ENCODE results near the gene FLT3LG. TPM values are rescaled to one million over a fixed set of nuclear protein-coding genes. Genes with fewer than 3 reads are reported as not detected.

The FLT3LG gene
- total RNA-seq, 3 donors from 2014 or later = 3.3 to 14.8 (median 7.8) TPM

DNA sequence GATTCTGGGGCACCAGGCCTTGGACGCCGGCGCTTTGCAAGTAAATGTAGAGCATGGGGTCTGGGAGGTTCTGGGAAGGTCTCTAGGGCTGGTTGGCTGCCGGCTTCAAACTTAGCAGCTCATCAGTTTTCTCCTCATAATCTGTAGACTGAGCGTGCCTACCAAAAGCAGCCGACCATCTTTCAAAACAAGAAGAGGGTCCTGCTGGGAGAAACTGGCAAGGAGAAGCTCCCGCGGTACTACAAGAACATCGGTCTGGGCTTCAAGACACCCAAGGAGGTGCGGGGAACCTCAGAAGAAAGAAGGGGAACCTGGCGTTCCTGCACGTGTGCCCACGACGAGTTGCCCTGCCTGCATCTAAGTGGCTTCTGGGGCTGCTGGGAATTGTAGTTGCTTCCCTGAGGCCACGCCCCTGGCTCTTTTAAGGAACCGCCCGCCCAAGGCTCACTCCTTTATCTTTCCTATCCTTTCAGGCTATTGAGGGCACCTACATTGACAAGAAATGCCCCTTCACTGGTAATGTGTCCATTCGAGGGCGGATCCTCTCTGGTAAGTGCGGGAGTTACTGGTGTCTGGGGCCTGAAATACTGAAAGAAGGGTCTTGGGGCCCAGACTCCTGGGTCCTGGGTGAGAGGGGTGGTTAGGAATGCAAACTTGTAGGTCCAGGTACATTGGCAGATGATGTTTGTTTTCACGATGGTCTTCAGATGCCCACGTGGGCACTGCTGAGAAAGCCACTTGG, 23.2 kb downstream of the FLT3LG start:
- TF ChIP-seq, protein P1, sequence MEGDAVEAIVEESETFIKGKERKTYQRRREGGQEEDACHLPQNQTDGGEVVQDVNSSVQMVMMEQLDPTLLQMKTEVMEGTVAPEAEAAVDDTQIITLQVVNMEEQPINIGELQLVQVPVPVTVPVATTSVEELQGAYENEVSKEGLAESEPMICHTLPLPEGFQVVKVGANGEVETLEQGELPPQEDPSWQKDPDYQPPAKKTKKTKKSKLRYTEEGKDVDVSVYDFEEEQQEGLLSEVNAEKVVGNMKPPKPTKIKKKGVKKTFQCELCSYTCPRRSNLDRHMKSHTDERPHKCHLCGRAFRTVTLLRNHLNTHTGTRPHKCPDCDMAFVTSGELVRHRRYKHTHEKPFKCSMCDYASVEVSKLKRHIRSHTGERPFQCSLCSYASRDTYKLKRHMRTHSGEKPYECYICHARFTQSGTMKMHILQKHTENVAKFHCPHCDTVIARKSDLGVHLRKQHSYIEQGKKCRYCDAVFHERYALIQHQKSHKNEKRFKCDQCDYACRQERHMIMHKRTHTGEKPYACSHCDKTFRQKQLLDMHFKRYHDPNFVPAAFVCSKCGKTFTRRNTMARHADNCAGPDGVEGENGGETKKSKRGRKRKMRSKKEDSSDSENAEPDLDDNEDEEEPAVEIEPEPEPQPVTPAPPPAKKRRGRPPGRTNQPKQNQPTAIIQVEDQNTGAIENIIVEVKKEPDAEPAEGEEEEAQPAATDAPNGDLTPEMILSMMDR (IDR thresholded peaks at IDR 0.05) = no peak
- DNase-seq (peak; percentile 78 to 89 (median 87)), ATAC-seq (peak; percentile 23)
- intact Hi-C loops (cut with DNase I, micrococcal nuclease) = no loop called here
- H3K9me3 ChIP-seq = no peaks in the 10 kb centered on the region
- peaks cover 34% of the 10 kb centered on the region for H3K4me1 ChIP-seq (ENCODE audit: low read depth)
- peaks cover 9% of the 10 kb centered on the region for H3K36me3 ChIP-seq (ENCODE audit: low read depth)
- H3K4me3 ChIP-seq = peak overlapping the region; percentile 83

DNA sequence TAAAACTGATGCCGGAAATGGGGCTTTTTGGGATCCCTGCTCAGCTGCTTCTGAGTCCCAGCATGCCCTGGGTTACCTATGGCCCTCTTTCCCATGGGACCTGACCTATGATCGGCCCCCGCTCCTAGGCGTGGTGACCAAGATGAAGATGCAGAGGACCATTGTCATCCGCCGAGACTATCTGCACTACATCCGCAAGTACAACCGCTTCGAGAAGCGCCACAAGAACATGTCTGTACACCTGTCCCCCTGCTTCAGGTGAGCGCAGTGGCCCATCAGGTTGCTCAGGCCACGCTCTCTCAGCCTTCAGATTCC, 23.7 kb downstream of the FLT3LG start:
- no peaks in the 10 kb centered on the region for H3K9me3 ChIP-seq

DNA sequence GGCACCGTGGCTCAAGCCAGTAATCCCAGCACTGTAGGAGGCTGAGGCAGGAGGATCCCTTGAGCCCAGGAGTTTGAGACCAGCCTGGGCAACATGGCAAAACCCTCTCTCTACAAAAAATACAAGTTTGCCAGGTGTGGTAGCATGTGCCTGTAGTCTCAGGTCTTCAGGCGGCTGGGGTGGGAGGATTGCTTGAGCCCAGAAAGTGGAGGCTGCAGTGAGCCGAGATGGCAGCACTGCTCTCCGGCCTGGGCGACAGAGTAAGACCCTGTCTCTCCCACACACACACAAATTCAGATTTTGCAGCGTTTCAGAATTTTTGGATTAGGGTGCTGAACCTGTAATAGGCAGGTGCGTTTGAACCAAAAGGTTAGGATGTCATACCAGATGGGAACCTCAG, 24.5 kb downstream of the FLT3LG start:
- peaks cover 9% of the 10 kb centered on the region for H3K36me3 ChIP-seq (ENCODE audit: low read depth)
- no peak overlapping the region for H3K4me3 ChIP-seq
- TF ChIP-seq, protein P1 (IDR thresholded peaks at IDR 0.05) = no peak
- intact Hi-C loops (cut with DNase I, micrococcal nuclease) = no loop called here
- DNase-seq (no peak), ATAC-seq (no peak)
- H3K4me1 ChIP-seq (ENCODE audit: low read depth) = peaks cover 34% of the 10 kb centered on the region
- H3K9me3 ChIP-seq = no peaks in the 10 kb centered on the region

More for the DNA sequence above, 23.7 kb downstream of the FLT3LG start:
- peaks cover 34% of the 10 kb centered on the region for H3K4me1 ChIP-seq (ENCODE audit: low read depth)
- H3K36me3 ChIP-seq (ENCODE audit: low read depth) = peaks cover 9% of the 10 kb centered on the region
- intact Hi-C loops (cut with DNase I, micrococcal nuclease) = no loop called here
- TF ChIP-seq, protein P1 (IDR thresholded peaks at IDR 0.05) = no peak
- H3K4me3 ChIP-seq = no peak overlapping the region
- ATAC-seq (no peak), DNase-seq (no peak)

DNA sequence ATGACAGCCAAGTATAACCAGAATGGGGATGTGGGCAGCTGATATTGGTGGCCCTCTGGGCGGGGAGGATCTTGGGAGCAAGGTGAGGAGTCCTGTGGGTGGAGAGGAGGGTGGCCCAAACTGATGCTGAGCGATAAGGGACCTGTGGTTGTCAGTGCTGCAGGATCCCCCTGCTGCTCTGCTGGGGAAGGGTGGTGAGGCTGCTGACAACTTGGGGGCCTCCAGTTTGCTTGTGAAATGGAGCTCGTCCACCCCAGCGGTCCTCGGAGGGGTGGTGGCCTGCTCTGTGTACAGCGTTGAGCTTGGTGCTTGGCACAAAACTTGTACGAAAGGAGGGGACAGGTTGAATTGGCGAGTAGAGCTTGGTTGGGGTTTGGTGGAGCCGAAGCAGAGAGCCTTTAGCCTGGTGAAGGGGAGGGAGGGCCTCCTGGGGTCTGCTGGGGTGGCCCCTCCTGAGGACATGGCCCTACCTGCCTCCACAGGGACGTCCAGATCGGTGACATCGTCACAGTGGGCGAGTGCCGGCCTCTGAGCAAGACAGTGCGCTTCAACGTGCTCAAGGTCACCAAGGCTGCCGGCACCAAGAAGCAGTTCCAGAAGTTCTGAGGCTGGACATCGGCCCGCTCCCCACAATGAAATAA, 25.1 kb downstream of the FLT3LG start:
- no peak for ATAC-seq
- TF ChIP-seq, protein P1 (IDR thresholded peaks at IDR 0.05) = no peak
- no peak overlapping the region for H3K4me3 ChIP-seq

DNA sequence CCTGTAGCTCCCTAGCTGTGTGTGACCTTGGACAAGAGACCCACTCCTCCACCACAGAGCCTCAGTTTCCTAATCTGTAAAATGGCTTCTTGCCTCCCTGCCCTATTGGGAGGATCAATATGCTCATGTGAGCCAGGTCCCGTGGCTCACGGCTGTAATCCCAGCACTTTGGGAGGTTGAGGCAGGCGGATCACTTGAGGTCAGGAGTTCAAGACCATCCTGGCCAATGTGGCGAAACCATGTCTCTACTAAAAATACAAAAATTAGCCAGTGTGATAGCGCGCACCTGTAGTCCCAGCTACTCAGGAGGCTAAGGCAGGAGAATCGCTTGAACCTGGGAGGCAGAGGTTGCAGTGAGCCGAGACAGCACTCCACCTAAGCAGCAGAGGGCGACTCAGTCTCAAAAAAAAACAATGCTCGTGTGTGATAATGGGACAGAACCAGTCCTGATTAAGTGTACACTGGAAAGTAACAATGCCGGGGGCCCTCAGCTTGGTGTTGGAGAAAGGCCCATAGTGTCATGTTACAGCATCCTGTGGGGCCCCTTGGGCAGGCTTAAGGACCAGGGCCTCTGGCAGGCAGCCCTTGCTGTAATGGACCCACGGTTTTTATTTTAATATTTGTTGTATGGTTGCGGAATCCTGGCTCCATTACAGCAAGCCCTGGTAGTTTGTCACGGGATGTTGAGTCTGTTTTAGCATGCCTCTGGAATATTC, 29.0 kb downstream of the FLT3LG start:
- Histone ChIP-seq H3K4me1 (ENCODE audit: low read depth) (peaks cover 18% of the 10 kb centered on the region), H3K4me3 (no peak overlapping the region), H3K36me3 (ENCODE audit: low read depth) (peaks cover 5% of the 10 kb centered on the region), H3K9me3 (no peaks in the 10 kb centered on the region)
- TF ChIP-seq, protein P1 (IDR thresholded peaks at IDR 0.05) = peak; percentile 35
- intact Hi-C loops (cut with DNase I, micrococcal nuclease) = no loop called here
- peak in 1 of 3 donors; percentile 57 for DNase-seq
- peak; percentile 39 for ATAC-seq

More for the DNA sequence above, 25.1 kb downstream of the FLT3LG start:
- Histone ChIP-seq H3K4me1 (ENCODE audit: low read depth) (peaks cover 34% of the 10 kb centered on the region), H3K36me3 (ENCODE audit: low read depth) (peaks cover 9% of the 10 kb centered on the region), H3K9me3 (no peaks in the 10 kb centered on the region)
- no peak for DNase-seq
- intact Hi-C loops (cut with DNase I, micrococcal nuclease) = no loop called here
